Measurements from ENCODE around the gene ZNF292. TPM values are rescaled to one million over a fixed set of nuclear protein-coding genes. Genes with fewer than 3 reads are reported as not detected.
"Not testable (repeated sequence)": the region's sequence is repeated elsewhere in the genome, so short reads cannot be mapped to it uniquely, and the experiment has no call there.

Gene ZNF292
- total RNA-seq, 4 donors from 2014 or later: 18.5 to 61.8 (median 42.4) TPM

- no peaks in the 10 kb centered on the region for H3K27me3 ChIP-seq
- intact Hi-C loops (cut with DNase I; ENCODE audit: low total_unique reads): loop anchor here (10.0 kb wide), 1 partner anchor 96 kb away; no protein-coding TSS in a partner anchor
- no peaks in the 10 kb centered on the region for H3K4me1 ChIP-seq
- in situ Hi-C loops (cut with MboI; ENCODE audit: low pct_ligation_motif_present in 1 of 4, low pct_unique_long_range_greater_than_20kb in 1 of 4, low sequenced_read_pairs in 3 of 4): loop anchor here (10.0 to 25.0 kb wide), 2 partner anchors 86 to 94 kb away; no protein-coding TSS in a partner anchor
- no peak overlapping the region for H3K4me3 ChIP-seq
- no peak overlapping the region for H3K27ac ChIP-seq
- no peak for DNase-seq
- H3K9me3 ChIP-seq: no peaks in the 10 kb centered on the region
- WGBS, 2 donors (ENCODE audit: low coverage in 1 of 2): 70 to 87% methylated on average over 1 of the region's 1 CpG
- TF ChIP-seq, protein P1, sequence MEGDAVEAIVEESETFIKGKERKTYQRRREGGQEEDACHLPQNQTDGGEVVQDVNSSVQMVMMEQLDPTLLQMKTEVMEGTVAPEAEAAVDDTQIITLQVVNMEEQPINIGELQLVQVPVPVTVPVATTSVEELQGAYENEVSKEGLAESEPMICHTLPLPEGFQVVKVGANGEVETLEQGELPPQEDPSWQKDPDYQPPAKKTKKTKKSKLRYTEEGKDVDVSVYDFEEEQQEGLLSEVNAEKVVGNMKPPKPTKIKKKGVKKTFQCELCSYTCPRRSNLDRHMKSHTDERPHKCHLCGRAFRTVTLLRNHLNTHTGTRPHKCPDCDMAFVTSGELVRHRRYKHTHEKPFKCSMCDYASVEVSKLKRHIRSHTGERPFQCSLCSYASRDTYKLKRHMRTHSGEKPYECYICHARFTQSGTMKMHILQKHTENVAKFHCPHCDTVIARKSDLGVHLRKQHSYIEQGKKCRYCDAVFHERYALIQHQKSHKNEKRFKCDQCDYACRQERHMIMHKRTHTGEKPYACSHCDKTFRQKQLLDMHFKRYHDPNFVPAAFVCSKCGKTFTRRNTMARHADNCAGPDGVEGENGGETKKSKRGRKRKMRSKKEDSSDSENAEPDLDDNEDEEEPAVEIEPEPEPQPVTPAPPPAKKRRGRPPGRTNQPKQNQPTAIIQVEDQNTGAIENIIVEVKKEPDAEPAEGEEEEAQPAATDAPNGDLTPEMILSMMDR (IDR thresholded peaks at IDR 0.05): no peak
- TF ChIP-seq EP300 (IDR thresholded peaks at IDR 0.05; ENCODE audit: low read depth) (no peak), POLR2A (IDR thresholded peaks at IDR 0.05) (no peak), POLR2AphosphoS5 (IDR thresholded peaks at IDR 0.05) (no peak)
- peaks cover 0 to 14% (median 0%) of the 10 kb centered on the region in 4 donors for H3K36me3 ChIP-seq
These were observed 75.4 kb downstream of the ZNF292 start for GRCh38 chr6:87230801-87231200.

DNA sequence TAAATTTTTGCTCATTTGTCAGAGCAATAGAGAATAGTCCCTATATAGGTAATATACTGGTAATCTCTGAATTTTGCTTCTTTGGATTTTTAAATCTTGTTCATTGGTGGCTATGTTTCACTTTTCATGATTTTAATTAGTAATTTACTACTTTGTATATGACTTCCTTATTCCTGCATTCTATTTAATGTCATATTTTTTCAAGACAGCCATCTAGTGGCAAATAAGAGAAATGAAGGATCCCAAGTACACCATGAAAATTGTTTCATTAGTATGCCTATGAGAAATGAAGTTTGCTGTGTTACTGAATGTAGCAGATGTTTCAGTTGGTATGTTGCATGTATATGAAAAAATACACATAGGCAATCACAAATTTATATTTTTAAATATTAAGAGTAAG is 82.4 kb downstream of the ZNF292 start:
- no peaks in the 10 kb centered on the region for H3K27me3 ChIP-seq
- peaks cover 0 to 25% (median 0%) of the 10 kb centered on the region in 4 donors for H3K36me3 ChIP-seq
- in situ Hi-C loops (cut with MboI; ENCODE audit: low pct_ligation_motif_present in 1 of 4, low pct_unique_long_range_greater_than_20kb in 1 of 4, low sequenced_read_pairs in 3 of 4) (loop anchor here (10.0 to 25.0 kb wide), 2 partner anchors 93 to 101 kb away; no protein-coding TSS in a partner anchor), intact Hi-C loops (cut with DNase I; ENCODE audit: low total_unique reads) (loop anchor here (10.0 kb wide), 1 partner anchor 103 kb away; no protein-coding TSS in a partner anchor)
- no peak for DNase-seq
- H3K9me3 ChIP-seq: no peaks in the 10 kb centered on the region
- TF ChIP-seq EP300 (IDR thresholded peaks at IDR 0.05; ENCODE audit: low read depth) (no peak), POLR2AphosphoS5 (IDR thresholded peaks at IDR 0.05) (no peak), POLR2A (IDR thresholded peaks at IDR 0.05) (no peak)
- TF ChIP-seq, protein P1 (IDR thresholded peaks at IDR 0.05): peak; percentile 43 to 67 (median 56)
- H3K27ac ChIP-seq: no peak overlapping the region
- H3K4me3 ChIP-seq: no peak overlapping the region
- no peaks in the 10 kb centered on the region for H3K4me1 ChIP-seq

- in situ Hi-C loops (cut with MboI; ENCODE audit: low pct_ligation_motif_present in 1 of 4, low pct_unique_long_range_greater_than_20kb in 1 of 4, low sequenced_read_pairs in 3 of 4): loop anchor here (10.0 to 25.0 kb wide), 2 partner anchors 94 to 102 kb away; no protein-coding TSS in a partner anchor
- peaks cover 0 to 31% (median 0%) of the 10 kb centered on the region in 4 donors for H3K36me3 ChIP-seq
- not testable (repeated sequence) for H3K27ac ChIP-seq
These were observed 83.8 kb downstream of the ZNF292 start for GRCh38 chr6:87239098-87239635.

GRCh38 chr6:87241304-87241703 is 85.9 kb downstream of the ZNF292 start:
- TF ChIP-seq POLR2A (IDR thresholded peaks at IDR 0.05): no peak
- Histone ChIP-seq H3K4me3 (no peak overlapping the region), H3K27ac (no peak overlapping the region), H3K27me3 (no peaks in the 10 kb centered on the region), H3K4me1 (no peaks in the 10 kb centered on the region), H3K9me3 (no peaks in the 10 kb centered on the region), H3K36me3 (peaks cover 0 to 38% (median 4%) of the 10 kb centered on the region in 4 donors)
- WGBS, 2 donors (ENCODE audit: low coverage in 1 of 2): 85 to 96% methylated on average over 5 of the region's 5 CpGs
- intact Hi-C loops (cut with DNase I; ENCODE audit: low total_unique reads): no loop called here
- no peak for DNase-seq
- in situ Hi-C loops (cut with MboI; ENCODE audit: low pct_ligation_motif_present in 1 of 4, low pct_unique_long_range_greater_than_20kb in 1 of 4, low sequenced_read_pairs in 3 of 4): loop anchor here in 3 of 4 donors (25.0 kb wide), 1 partner anchor 104 kb away; no protein-coding TSS in a partner anchor

More at GRCh38 chr6:87239098-87239635, 83.8 kb downstream of the ZNF292 start:
- H3K4me3 ChIP-seq, H3K4me1 ChIP-seq, DNase-seq, H3K27me3 ChIP-seq, H3K9me3 ChIP-seq: not testable (repeated sequence)
- WGBS, 2 donors (ENCODE audit: low coverage in 1 of 2): 97% methylated on average over 19 of the region's 39 CpGs; no CpG with 5 or more reads in 1 of the 2 donors
- intact Hi-C loops (cut with DNase I; ENCODE audit: low total_unique reads): loop anchor here (10.0 kb wide), 1 partner anchor 104 kb away; no protein-coding TSS in a partner anchor

DNA sequence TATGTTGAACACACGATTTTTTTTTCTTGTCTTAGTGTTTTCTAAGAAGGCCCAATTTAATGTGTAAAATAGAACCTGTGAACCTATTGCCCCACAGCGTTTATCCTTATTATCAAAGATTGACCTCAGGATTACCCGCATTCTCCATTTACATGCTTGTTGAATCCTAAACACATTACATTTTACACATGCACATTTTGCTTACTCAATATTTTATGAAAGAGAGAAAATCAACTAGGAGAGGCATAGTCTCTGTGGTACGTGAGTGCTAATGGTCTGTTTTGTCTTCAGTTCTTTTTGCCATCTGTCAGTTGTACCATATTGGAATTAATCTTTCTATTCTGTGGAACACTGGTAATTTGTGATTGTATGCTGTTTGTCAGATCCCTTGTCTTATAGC is 86.9 kb downstream of the ZNF292 start:
- no peaks in the 10 kb centered on the region for H3K4me1 ChIP-seq
- H3K27me3 ChIP-seq: no peaks in the 10 kb centered on the region
- no peak overlapping the region for H3K4me3 ChIP-seq
- H3K27ac ChIP-seq: no peak overlapping the region
- intact Hi-C loops (cut with DNase I; ENCODE audit: low total_unique reads): no loop called here
- H3K9me3 ChIP-seq: no peaks in the 10 kb centered on the region
- no peak for DNase-seq
- H3K36me3 ChIP-seq: peaks cover 0 to 46% (median 9%) of the 10 kb centered on the region in 4 donors
- in situ Hi-C loops (cut with MboI; ENCODE audit: low pct_ligation_motif_present in 1 of 4, low pct_unique_long_range_greater_than_20kb in 1 of 4, low sequenced_read_pairs in 3 of 4): loop anchor here in 3 of 4 donors (25.0 kb wide), 1 partner anchor 105 kb away; no protein-coding TSS in a partner anchor
- 85 to 91% methylated on average over 4 of the region's 4 CpGs for WGBS, 2 donors (ENCODE audit: low coverage in 1 of 2)
- TF ChIP-seq, protein P1 (IDR thresholded peaks at IDR 0.05): no peak
- TF ChIP-seq POLR2AphosphoS5 (IDR thresholded peaks at IDR 0.05) (no peak), EP300 (IDR thresholded peaks at IDR 0.05; ENCODE audit: low read depth) (no peak), POLR2A (IDR thresholded peaks at IDR 0.05) (no peak)
